HCT116 (cell line): ENCODE results near the gene SLC30A4.

Experiments
- CTCF ChIP-seq, 3 experiments: fragments of 200-600 bp in 1 of 3; sonication (generic) in 1 of 3; IDR thresholded peaks in 2 of 3; conservative IDR thresholded peaks in 1 of 3; 2 replicates each; pipeline ENCODE4 v1.5.1; 2012 to 2017; ENCODE audit warnings: low read depth in 2 of 3, low read length in 2 of 3, antibody characterized with exemption in 1 of 3, borderline replicate concordance in 1 of 3, control low read depth in 1 of 3, mild to moderate bottlenecking in 1 of 3, mixed read lengths in 1 of 3, mixed run types in 1 of 3, moderate library complexity in 1 of 3; ENCODE audit not compliant: insufficient read depth in 1 of 3
- EGR1 ChIP-seq: IDR thresholded peaks from 2 replicates; pipeline ENCODE4 v1.6.1; 2012; ENCODE audit warnings: low read depth
- ELF1 ChIP-seq: IDR thresholded peaks from 2 replicates; pipeline ENCODE4 v1.6.1; 2012; ENCODE audit warnings: low read depth, borderline replicate concordance
- TF ChIP-seq, protein P1 (sequence below): IDR thresholded peaks from 2 replicates; pipeline ENCODE4 v1.6.1; 2012
- TF ChIP-seq, protein P2 (sequence below): IDR thresholded peaks from 2 replicates; pipeline ENCODE4 v1.6.1; 2012; ENCODE audit warnings: low read depth

- TF ChIP-seq, protein P1, sequence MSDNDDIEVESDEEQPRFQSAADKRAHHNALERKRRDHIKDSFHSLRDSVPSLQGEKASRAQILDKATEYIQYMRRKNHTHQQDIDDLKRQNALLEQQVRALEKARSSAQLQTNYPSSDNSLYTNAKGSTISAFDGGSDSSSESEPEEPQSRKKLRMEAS, result no peak
- TF ChIP-seq, protein P2, sequence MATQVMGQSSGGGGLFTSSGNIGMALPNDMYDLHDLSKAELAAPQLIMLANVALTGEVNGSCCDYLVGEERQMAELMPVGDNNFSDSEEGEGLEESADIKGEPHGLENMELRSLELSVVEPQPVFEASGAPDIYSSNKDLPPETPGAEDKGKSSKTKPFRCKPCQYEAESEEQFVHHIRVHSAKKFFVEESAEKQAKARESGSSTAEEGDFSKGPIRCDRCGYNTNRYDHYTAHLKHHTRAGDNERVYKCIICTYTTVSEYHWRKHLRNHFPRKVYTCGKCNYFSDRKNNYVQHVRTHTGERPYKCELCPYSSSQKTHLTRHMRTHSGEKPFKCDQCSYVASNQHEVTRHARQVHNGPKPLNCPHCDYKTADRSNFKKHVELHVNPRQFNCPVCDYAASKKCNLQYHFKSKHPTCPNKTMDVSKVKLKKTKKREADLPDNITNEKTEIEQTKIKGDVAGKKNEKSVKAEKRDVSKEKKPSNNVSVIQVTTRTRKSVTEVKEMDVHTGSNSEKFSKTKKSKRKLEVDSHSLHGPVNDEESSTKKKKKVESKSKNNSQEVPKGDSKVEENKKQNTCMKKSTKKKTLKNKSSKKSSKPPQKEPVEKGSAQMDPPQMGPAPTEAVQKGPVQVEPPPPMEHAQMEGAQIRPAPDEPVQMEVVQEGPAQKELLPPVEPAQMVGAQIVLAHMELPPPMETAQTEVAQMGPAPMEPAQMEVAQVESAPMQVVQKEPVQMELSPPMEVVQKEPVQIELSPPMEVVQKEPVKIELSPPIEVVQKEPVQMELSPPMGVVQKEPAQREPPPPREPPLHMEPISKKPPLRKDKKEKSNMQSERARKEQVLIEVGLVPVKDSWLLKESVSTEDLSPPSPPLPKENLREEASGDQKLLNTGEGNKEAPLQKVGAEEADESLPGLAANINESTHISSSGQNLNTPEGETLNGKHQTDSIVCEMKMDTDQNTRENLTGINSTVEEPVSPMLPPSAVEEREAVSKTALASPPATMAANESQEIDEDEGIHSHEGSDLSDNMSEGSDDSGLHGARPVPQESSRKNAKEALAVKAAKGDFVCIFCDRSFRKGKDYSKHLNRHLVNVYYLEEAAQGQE, result no peak
- TF ChIP-seq CTCF (IDR thresholded peaks at IDR 0.05 in 2 of 3, conservative IDR thresholded peaks at IDR 0.05 in 1 of 3; ENCODE audit: borderline replicate concordance in 1 of 3, insufficient read depth in 1 of 3, low read depth in 2 of 3, low read length in 2 of 3), result no peak
- no peak for TF ChIP-seq ELF1
- no peak for TF ChIP-seq EGR1
Observed at GRCh38 chr15:45489690-45490238, 32.8 kb downstream of the SLC30A4 start.
